HepG2 (cell line): ENCODE results near the gene SCAANT1. TPM values are rescaled to one million over a fixed set of nuclear protein-coding genes. Genes with fewer than 3 reads are reported as not detected.
A peak's percentile ranks its signal among the peaks of the same experiment; 100 is the strongest.

Experiments used
- CENPT ChIP-seq: sonication (generic); formaldehyde crosslinking; IDR thresholded peaks from 2 replicates; pipeline ENCODE4 v1.8.0; 2022; ENCODE audit warnings: low read depth, mild to moderate bottlenecking, moderate library complexity, missing genetic modification reagents
- E2F1 ChIP-seq: sonication (generic); formaldehyde crosslinking; IDR thresholded peaks from 2 replicates; pipeline ENCODE4 v1.5.0; 2020; ENCODE audit warnings: missing genetic modification reagents
- GRHL1 ChIP-seq: sonication (generic); formaldehyde crosslinking; conservative IDR thresholded peaks from 2 replicates; pipeline ENCODE4 v1.8.0; 2022; ENCODE audit warnings: missing genetic modification reagents
- GZF1 ChIP-seq: sonication (generic); formaldehyde crosslinking; IDR thresholded peaks from 2 replicates; pipeline ENCODE4 v1.5.1; 2020; ENCODE audit warnings: mild to moderate bottlenecking, missing genetic modification reagents
- MTF1 ChIP-seq: sonication (generic); formaldehyde crosslinking; IDR thresholded peaks from 2 replicates; pipeline ENCODE4 v1.5.0; 2020; ENCODE audit warnings: missing genetic modification reagents
- NFKBIZ ChIP-seq: IDR thresholded peaks from 2 replicates; pipeline ENCODE4 v1.6.1; 2018; ENCODE audit warnings: missing genetic modification reagents, missing compliant biosample characterization
- NFRKB ChIP-seq: fragments of 450-650 bp; IDR thresholded peaks from 2 replicates; pipeline ENCODE4 v1.6.1; 2017
- NFYC ChIP-seq: IDR thresholded peaks from 2 replicates; pipeline ENCODE4 v1.6.1; 2016; ENCODE audit warnings: missing genetic modification reagents, missing compliant biosample characterization
- RFXANK ChIP-seq: IDR thresholded peaks from 2 replicates; pipeline ENCODE4 v1.6.1; 2016
- SIX4 ChIP-seq: sonication (generic); formaldehyde crosslinking; IDR thresholded peaks from 2 replicates; pipeline ENCODE4 v1.4.0; 2020; ENCODE audit warnings: missing genetic modification reagents
- TBL1XR1 ChIP-seq: fragments of 150-350 bp; IDR thresholded peaks from 2 replicates; pipeline ENCODE4 v1.6.1; 2014; ENCODE audit warnings: borderline replicate concordance, low read length; ENCODE audit not compliant: partially characterized antibody
- TOPORS ChIP-seq: sonication (generic); formaldehyde crosslinking; IDR thresholded peaks from 2 replicates; pipeline ENCODE4 v1.8.0; 2023; ENCODE audit warnings: mild to moderate bottlenecking, missing genetic modification reagents
- ZBTB38 ChIP-seq: sonication (generic); formaldehyde crosslinking; IDR thresholded peaks from 2 replicates; pipeline ENCODE4 v1.5.1; 2020; ENCODE audit warnings: mild to moderate bottlenecking, missing genetic modification reagents
- ZBTB40 ChIP-seq, 2 experiments: fragments of 450-650 bp in 1 of 2; sonication (generic) in 1 of 2; formaldehyde crosslinking in 1 of 2; IDR thresholded peaks; 2 replicates each; pipeline versions ENCODE4 v1.6.1 to v1.8.0; 2016 to 2022; ENCODE audit warnings: antibody characterized with exemption in 1 of 2, mild to moderate bottlenecking in 1 of 2, missing genetic modification reagents in 1 of 2
- ZBTB43 ChIP-seq: sonication (generic); formaldehyde crosslinking; conservative IDR thresholded peaks from 2 replicates; pipeline ENCODE4 v1.4.0; 2020; ENCODE audit warnings: missing genetic modification reagents
- ZSCAN29 ChIP-seq: sonication (generic); formaldehyde crosslinking; conservative IDR thresholded peaks from 2 replicates; pipeline ENCODE4 v1.4.0; 2020; ENCODE audit warnings: mild to moderate bottlenecking, missing genetic modification reagents
- polyA plus RNA-seq, 8 experiments: library from polyadenylated mRNA; depleted of rRNA in 3 of 8; stranded (reverse) in 7 of 8; unstranded in 1 of 8; fragments of >200 nt; fragmentation: Illumina TruSeq in 4 of 8; extraction: Trizol in 4 of 8; gene quantifications; 2 replicates each; pipeline versions ENCODE4 v1.2.1 to v1.2.3, GENCODE V29; 2011 to 2016; ENCODE audit warnings: low read depth in 4 of 8, missing spikeins in 1 of 8, mixed read lengths in 1 of 8; ENCODE audit not compliant: insufficient read depth in 1 of 8
- total RNA-seq, 5 experiments: library from RNA; depleted of rRNA; stranded (reverse); fragments of >200 nt; fragmentation: Illumina TruSeq; extraction: Trizol; gene quantifications; 2 replicates each; pipeline ENCODE4 v1.2.3, GENCODE V29; 2016; ENCODE audit warnings: low read depth in 1 of 5

Gene SCAANT1
- total and polyA plus RNA-seq, 2 of the 13 experiments (the other 11 are each of a cell fraction or from before 2014, with no cell fraction given): not detected

- TF ChIP-seq SIX4 (CRISPR knock-in tag) (no peak), ZBTB40 (IDR thresholded peaks at IDR 0.05) (no peak), ZBTB40 (CRISPR knock-in tag; IDR thresholded peaks at IDR 0.05) (no peak), TBL1XR1 (no peak), NFYC (CRISPR knock-in tag) (no peak), NFKBIZ (CRISPR knock-in tag) (no peak), GRHL1 (CRISPR knock-in tag) (no peak), ZBTB43 (CRISPR knock-in tag) (0 out of 2 replicates have a peak, but pooled peaks have one; percentile 25), TOPORS (CRISPR knock-in tag) (no peak), E2F1 (CRISPR knock-in tag) (peak; percentile 10; the same call in 1 of the 2 replicates), ZBTB38 (CRISPR knock-in tag) (no peak), NFRKB (no peak), GZF1 (CRISPR knock-in tag) (no peak), ZSCAN29 (CRISPR knock-in tag) (peak; percentile 71; the same call in 1 of the 2 replicates), MTF1 (no peak), CENPT (CRISPR knock-in tag) (no peak), RFXANK (no peak)
Observed at GRCh38 chr3:63911873-63912767, at the start of gene SCAANT1 (continued).
